H1 (cell line): ENCODE measurements around the gene EXT2. TPM values are rescaled to one million over a fixed set of nuclear protein-coding genes. Genes with fewer than 3 reads are reported as not detected.

ENCODE experiments used
- CTCF ChIA-PET: fragments of 300-600 bp; sonication (Branson Sonifier 250); formaldehyde crosslinking; loops from one replicate; lab custom pipeline; 2021; ENCODE audit not compliant: partially characterized antibody; lab: Charles Lee
- POLR2A ChIA-PET: fragments of 300-600 bp; sonication (Branson Sonifier 250); formaldehyde crosslinking; loops from one replicate; lab custom pipeline; 2021; ENCODE audit warnings: inconsistent platforms; ENCODE audit not compliant: partially characterized antibody; lab: Charles Lee
- DNase-seq, 2 experiments: peaks; one replicate each; pipeline versions ENCODE4 v3.0.0 to v3.0.0-alpha.2; 2010 to 2022; ENCODE audit warnings: low spot score in 2 of 2, low read depth in 1 of 2, mixed read lengths in 1 of 2
- FAIRE-seq: peaks from 2 replicates; lab custom pipeline; 2011; peaks lifted over from hg19 to GRCh38; lab: Jason Lieb, UNC
- H2AFZ ChIP-seq: 2 replicates; pipeline ENCODE4 v1.8.1; 2012; ENCODE audit warnings: low read length, inconsistent platforms
- H2AK5ac ChIP-seq: 2 replicates; pipeline ENCODE4 v1.6.1; 2013; ENCODE audit warnings: low read depth, low read length
- H2BK120ac ChIP-seq: replicated peaks from 2 replicates; pipeline ENCODE3; 2013; ENCODE audit warnings: low read depth, low read length, inconsistent platforms
- H2BK12ac ChIP-seq: 2 replicates; pipeline ENCODE4 v1.6.1; 2013; ENCODE audit warnings: low read depth, low read length
- H2BK15ac ChIP-seq: 2 replicates; pipeline ENCODE4 v1.6.1; 2013; ENCODE audit warnings: low read length
- H2BK20ac ChIP-seq: 2 replicates; pipeline ENCODE4 v1.6.1; 2013; ENCODE audit warnings: low read length
- H2BK5ac ChIP-seq: 2 replicates; pipeline ENCODE4 v1.6.1; 2013; ENCODE audit warnings: low read depth, low read length
- H3K14ac ChIP-seq: 2 replicates; pipeline ENCODE4 v1.6.1; 2013; ENCODE audit warnings: inconsistent platforms; ENCODE audit not compliant: insufficient read length
- H3K18ac ChIP-seq: 2 replicates; pipeline ENCODE4 v1.6.1; 2013; ENCODE audit warnings: low read length; ENCODE audit errors: extremely low read depth
- H3K23ac ChIP-seq: 2 replicates; pipeline ENCODE4 v1.6.1; 2013; ENCODE audit warnings: inconsistent platforms; ENCODE audit not compliant: insufficient read length
- H3K23me2 ChIP-seq: 2 replicates; pipeline ENCODE4 v1.6.1; 2013; ENCODE audit warnings: low read depth, low read length
- H3K27ac ChIP-seq: 2 replicates; pipeline ENCODE4 v1.6.1; 2011; ENCODE audit warnings: low read depth, low read length, inconsistent platforms
- H3K27me3 ChIP-seq, 4 experiments: replicated peaks in 1 of 4; 1 replicate in 1 of 4; 2 replicates in 3 of 4; pipeline versions ENCODE4 v1.6.1 to v1.8.1; 2011 to 2013; ENCODE audit warnings: low read length in 3 of 4, mild to moderate bottlenecking in 3 of 4, inconsistent platforms in 2 of 4, mixed read lengths in 2 of 4, moderate library complexity in 1 of 4; ENCODE audit not compliant: control insufficient read depth in 3 of 4, insufficient read depth in 3 of 4; ENCODE audit errors: extremely low read depth in 1 of 4
- H3K36me3 ChIP-seq, 4 experiments: 2 replicates each; pipeline versions ENCODE4 v1.6.1 to v1.8.1; 2011 to 2013; ENCODE audit warnings: mild to moderate bottlenecking in 4 of 4, low read length in 3 of 4, moderate library complexity in 2 of 4, control low read depth in 1 of 4, inconsistent platforms in 1 of 4; ENCODE audit not compliant: insufficient read depth in 4 of 4, control insufficient read depth in 2 of 4
- H3K4ac ChIP-seq: replicated peaks from 2 replicates; pipeline ENCODE3; 2013; ENCODE audit warnings: low read length, low read depth, mixed read lengths, inconsistent platforms; ENCODE audit not compliant: insufficient read length
- H3K4me1 ChIP-seq, 4 experiments: replicated peaks in 1 of 4; 1 replicate in 1 of 4; 2 replicates in 3 of 4; pipeline versions ENCODE4 v1.6.1 to v1.8.1; 2011 to 2013; ENCODE audit warnings: low read length in 3 of 4, inconsistent platforms in 2 of 4, mixed read lengths in 1 of 4; ENCODE audit not compliant: insufficient read depth in 4 of 4, control insufficient read depth in 3 of 4
- H3K4me2 ChIP-seq, 2 experiments: 2 replicates each; pipeline versions ENCODE4 v1.6.1 to v1.8.1; 2011 to 2013; ENCODE audit warnings: low read depth in 2 of 2, low read length in 2 of 2, control low read depth in 1 of 2, inconsistent platforms in 1 of 2, mild to moderate bottlenecking in 1 of 2; ENCODE audit not compliant: insufficient read depth in 1 of 2
- H3K4me3 ChIP-seq, 4 experiments: fragments of 200-600, 300-600 bp in 1 of 4; sonication (generic), shearing (Covaris generic), sonication (Bioruptor Twin) in 1 of 4; 2 replicates each; pipeline versions ENCODE4 v1.5.1 to v1.8.1; 2011 to 2016; ENCODE audit warnings: low read length in 4 of 4, low read depth in 3 of 4, control low read depth in 2 of 4, inconsistent platforms in 2 of 4, mild to moderate bottlenecking in 2 of 4, mixed read lengths in 1 of 4, moderate library complexity in 1 of 4; ENCODE audit not compliant: insufficient read depth in 2 of 4; ENCODE audit errors: extremely low read depth in 1 of 4
- H3K56ac ChIP-seq: replicated peaks from 2 replicates; pipeline ENCODE3; 2013; ENCODE audit warnings: low read depth, mild to moderate bottlenecking, mixed read lengths, low read length, inconsistent platforms; ENCODE audit not compliant: insufficient read length
- H3K79me1 ChIP-seq: 2 replicates; pipeline ENCODE4 v1.6.1; 2013; ENCODE audit warnings: low read depth, low read length, control low read depth
- H3K79me2 ChIP-seq, 2 experiments: 2 replicates each; pipeline versions ENCODE4 v1.6.1 to v1.8.1; 2012 to 2013; ENCODE audit warnings: low read length in 2 of 2, mild to moderate bottlenecking in 2 of 2, inconsistent platforms in 1 of 2; ENCODE audit not compliant: insufficient read depth in 2 of 2, control insufficient read depth in 1 of 2
- H3K9ac ChIP-seq, 4 experiments: replicated peaks in 1 of 4; 1 replicate in 1 of 4; 2 replicates in 3 of 4; pipeline versions ENCODE4 v1.6.1 to v1.8.1; 2011 to 2013; ENCODE audit warnings: low read depth in 3 of 4, low read length in 3 of 4, control low read depth in 2 of 4, mild to moderate bottlenecking in 2 of 4, moderate library complexity in 2 of 4, inconsistent platforms in 1 of 4; ENCODE audit errors: extremely low read depth in 1 of 4
- H3K9me3 ChIP-seq, 2 experiments: 2 replicates each; pipeline versions ENCODE4 v1.6.1 to v1.8.1; 2012 to 2013; ENCODE audit warnings: mild to moderate bottlenecking in 2 of 2, moderate library complexity in 2 of 2, control low read depth in 1 of 2, inconsistent platforms in 1 of 2, low read depth in 1 of 2, low read length in 1 of 2, mixed read lengths in 1 of 2; ENCODE audit not compliant: insufficient read depth in 2 of 2
- H4K20me1 ChIP-seq, 2 experiments: replicated peaks in 1 of 2; 2 replicates each; pipeline versions ENCODE3 to v1.8.1; 2011 to 2013; ENCODE audit warnings: inconsistent platforms in 2 of 2, low read length in 2 of 2, mild to moderate bottlenecking in 1 of 2; ENCODE audit not compliant: insufficient read depth in 2 of 2, control insufficient read depth in 1 of 2
- H4K5ac ChIP-seq: 2 replicates; pipeline ENCODE4 v1.6.1; 2013; ENCODE audit warnings: low read length, low read depth, mixed read lengths, inconsistent platforms; ENCODE audit not compliant: insufficient read length
- H4K8ac ChIP-seq: 2 replicates; pipeline ENCODE4 v1.8.0; 2013; ENCODE audit warnings: mild to moderate bottlenecking, moderate library complexity, low read length, inconsistent platforms; ENCODE audit not compliant: insufficient read depth; ENCODE audit errors: extremely low read depth
- H4K91ac ChIP-seq: replicated peaks from 2 replicates; pipeline ENCODE3; 2013; ENCODE audit warnings: low read length, mixed read lengths, inconsistent platforms; ENCODE audit not compliant: insufficient read length
- ASH2L ChIP-seq: fragments of 200-600, 300-600 bp; sonication (generic); IDR thresholded peaks from one replicate; pipeline ENCODE4 v1.7.1; 2017; ENCODE audit warnings: low read length
- CBX5 ChIP-seq: fragments of 300-800, 300-1000 bp; sonication (generic); IDR thresholded peaks from 2 replicates; pipeline ENCODE4 v1.7.1; 2016; ENCODE audit warnings: antibody characterized with exemption, low read length, low read depth
- CBX8 ChIP-seq: fragments of 300-800, 300-1000 bp; sonication (generic); IDR thresholded peaks from 2 replicates; pipeline ENCODE4 v1.7.1; 2016; ENCODE audit warnings: low read depth, low read length, borderline replicate concordance
- EZH2 ChIP-seq: fragments of 200-600 bp; sonication (generic); IDR thresholded peaks from 2 replicates; pipeline ENCODE4 v1.7.1; 2012; ENCODE audit warnings: low read depth, mild to moderate bottlenecking, moderate library complexity, low read length, inconsistent platforms; ENCODE audit not compliant: severe bottlenecking
- FOSL1 ChIP-seq: IDR thresholded peaks from 2 replicates; pipeline ENCODE4 v1.6.1; 2011; ENCODE audit warnings: mild to moderate bottlenecking, low read depth, low read length, moderate library complexity; ENCODE audit not compliant: insufficient read depth
- JUND ChIP-seq: IDR thresholded peaks from 2 replicates; pipeline ENCODE4 v1.6.1; 2011; ENCODE audit warnings: mild to moderate bottlenecking, improper control_type of control experiment, low read length
- KDM4A ChIP-seq: IDR thresholded peaks from one replicate; pipeline ENCODE4 v1.7.1; 2012; ENCODE audit warnings: low read depth, mild to moderate bottlenecking, moderate library complexity, low read length, inconsistent platforms; ENCODE audit not compliant: severe bottlenecking
- POLR2AphosphoS5 ChIP-seq: IDR thresholded peaks from 2 replicates; pipeline ENCODE4 v1.6.1; 2011; ENCODE audit warnings: low read depth, low read length
- RNF2 ChIP-seq: fragments of 200-900, 300-1000 bp; sonication (generic); IDR thresholded peaks from 2 replicates; pipeline ENCODE4 v1.7.1; 2016; ENCODE audit warnings: borderline replicate concordance, low read depth, mild to moderate bottlenecking, antibody characterized with exemption, low read length; ENCODE audit not compliant: poor library complexity, severe bottlenecking; ENCODE audit errors: missing control alignments
- SAP30 ChIP-seq: fragments of 300-600 bp; sonication (generic); IDR thresholded peaks from 2 replicates; pipeline ENCODE4 v1.7.1; 2012; ENCODE audit warnings: low read length, moderate library complexity, mild to moderate bottlenecking, inconsistent platforms; ENCODE audit not compliant: insufficient read depth, insufficient replicate concordance
- SP1 ChIP-seq: IDR thresholded peaks from 2 replicates; pipeline ENCODE4 v1.6.1; 2011; ENCODE audit warnings: low read depth, low read length
- SP4 ChIP-seq: IDR thresholded peaks from 2 replicates; pipeline ENCODE4 v1.6.1; 2012; ENCODE audit warnings: low read length, inconsistent platforms
- USF2 ChIP-seq: IDR thresholded peaks from 2 replicates; pipeline ENCODE4 v1.6.1; 2011; ENCODE audit warnings: low read length, improper control_type of control experiment
- WGBS, 2 experiments: shearing (Covaris generic) in 1 of 2; methylation state at CpG; one replicate each; pipeline versions ENCODE4 v1.1.6 to v1.1.7; 2013 to 2015; ENCODE audit warnings: low lambda C conversion rate in 2 of 2, mixed read lengths in 2 of 2, inconsistent platforms in 1 of 2, low coverage in 1 of 2, missing lambda C conversion rate in 1 of 2; ENCODE audit not compliant: insufficient replicate concordance in 2 of 2, insufficient coverage in 1 of 2, insufficient read length in 1 of 2; ENCODE audit errors: extremely low coverage in 1 of 2, missing lambda C conversion rate in 1 of 2; 5-methylcytosine and 5-hydroxymethylcytosine counted together
- polyA plus RNA-seq, 7 experiments: library from polyadenylated mRNA; depleted of rRNA in 3 of 7; stranded (reverse) in 5 of 7; unstranded in 2 of 7; fragments of >200 nt in 5 of 7; fragments of 200-250 nt in 2 of 7; gene quantifications; 1 replicate in 5 of 7; 2 replicates in 1 of 7; 4 replicates in 1 of 7; pipeline versions ENCODE4 v1.2.1 to v1.2.3, GENCODE V29; 2011 to 2013; ENCODE audit warnings: missing spikeins in 2 of 7, mixed read lengths in 2 of 7
- total RNA-seq: library from RNA; stranded (reverse); fragmentation: NEBNext Ultra II Directional; extraction: Animal tissue kit (Norgen Biotek cat#: 25700); gene quantifications from 2 replicates; pipeline ENCODE4 v1.2.1, GENCODE V29; 2021

EXT2 gene
- total and polyA plus RNA-seq, 2 of the 8 experiments (the other 6 are each of a cell fraction or from before 2014, with no cell fraction given): 29.8 to 42.8 TPM

DNA sequence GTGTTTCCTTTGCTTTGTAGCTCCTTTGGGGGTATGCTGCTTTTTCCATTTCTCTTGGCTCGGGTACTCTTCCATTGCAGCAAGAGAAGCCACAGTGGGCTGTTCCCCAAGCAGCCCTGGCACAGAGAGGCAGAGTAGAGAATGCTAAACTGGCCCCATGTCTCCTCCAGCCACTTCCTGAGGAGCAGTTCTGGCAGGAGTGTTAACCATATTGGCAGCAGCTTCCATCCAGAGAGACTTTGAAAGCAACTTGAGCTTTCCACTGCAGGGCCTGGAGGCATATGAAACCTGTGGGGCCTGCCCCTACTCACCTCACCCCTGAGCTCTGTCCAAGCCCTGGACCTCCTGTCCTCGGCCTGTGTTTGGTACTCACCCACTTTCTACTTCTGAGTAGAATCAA is 152.6 kb downstream of the EXT2 start:
- DNase-seq (no peak), FAIRE-seq (no peak)
- Histone ChIP-seq H3K23me2 (no peaks in the 10 kb centered on the region), H3K36me3 (peaks cover 0 to 9% (median 0%) of the 10 kb centered on the region in 4 experiments; a peak in 1 of 8 replicates), H2BK12ac (no peak overlapping the region), H3K56ac (no peak overlapping the region), H2AFZ (no peak overlapping the region), H3K79me2 (no peaks in the 10 kb centered on the region), H3K9me3 (peaks cover 4 to 9% of the 10 kb centered on the region in 2 experiments; a peak in 2 of 4 replicates), H2AK5ac (no peak overlapping the region), H3K79me1 (no peaks in the 10 kb centered on the region), H3K9ac (no peak overlapping the region), H4K91ac (no peak overlapping the region), H4K5ac (no peak overlapping the region), H3K4me1 (peaks cover 10 to 11% (median 11%) of the 10 kb centered on the region in 4 experiments), H4K20me1 (no peaks in the 10 kb centered on the region), H3K23ac (no peak overlapping the region), H2BK20ac (0 out of 2 replicates have a peak overlapping the region, but pooled peaks have one; percentile 34), H3K4ac (no peak overlapping the region), H3K14ac (no peak overlapping the region), H3K27me3 (no peaks in the 10 kb centered on the region), H4K8ac (no peak overlapping the region), H3K27ac (no peak overlapping the region), H2BK120ac (no peak overlapping the region), H2BK15ac (no peak overlapping the region), H3K18ac (no peak overlapping the region), H2BK5ac (no peak overlapping the region), H3K4me2 (no peak overlapping the region), H3K4me3 (no peak overlapping the region)
- WGBS, 2 experiments: 87% methylated on average over 2 of the region's 2 CpGs; no CpG with 5 or more reads in 1 of the 2 experiments
- POLR2A ChIA-PET: interaction anchor here (0.8 to 1.7 kb wide), 3 partner anchors 11 to 21 kb away, joined by 3 to 4 read pairs (median 3); no protein-coding TSS in a partner anchor
- CTCF ChIA-PET: interaction anchor here (1.2 to 2.8 kb wide), 6 partner anchors 10 to 114 kb away, joined by 3 to 18 read pairs (median 5); no protein-coding TSS in a partner anchor
- TF ChIP-seq SP1 (no peak), POLR2AphosphoS5 (no peak), CBX5 (no peak), FOSL1 (no peak), JUND (no peak), EZH2 (no peak), USF2 (no peak), CBX8 (no peak), SAP30 (no peak), KDM4A (no peak), RNF2 (no peak), SP4 (no peak), ASH2L (no peak)
